Panc1 (cell line): ENCODE results near the gene TSC22D4.

Source experiments
- POLR2AphosphoS5 ChIP-seq: IDR thresholded peaks from 2 replicates; pipeline ENCODE4 v1.6.1; 2012; ENCODE audit warnings: mild to moderate bottlenecking, low read depth, low read length, moderate library complexity
- TCF7L2 ChIP-seq: IDR thresholded peaks from 2 replicates; pipeline ENCODE4 v1.6.1; 2011; ENCODE audit warnings: mild to moderate bottlenecking, low read depth, low read length, inconsistent platforms
- TF ChIP-seq, protein P1 (sequence below): fragments of 450-650 bp; IDR thresholded peaks from 2 replicates; pipeline ENCODE4 v1.5.1; 2017; ENCODE audit warnings: mild to moderate bottlenecking
- TF ChIP-seq, protein P2 (sequence below), 2 experiments: IDR thresholded peaks; 2 replicates each; pipeline ENCODE4 v1.6.1; 2011 to 2012; ENCODE audit warnings: low read depth in 2 of 2, control low read depth in 1 of 2, low read length in 1 of 2, mild to moderate bottlenecking in 1 of 2, moderate library complexity in 1 of 2; ENCODE audit not compliant: insufficient read depth in 1 of 2

DNA sequence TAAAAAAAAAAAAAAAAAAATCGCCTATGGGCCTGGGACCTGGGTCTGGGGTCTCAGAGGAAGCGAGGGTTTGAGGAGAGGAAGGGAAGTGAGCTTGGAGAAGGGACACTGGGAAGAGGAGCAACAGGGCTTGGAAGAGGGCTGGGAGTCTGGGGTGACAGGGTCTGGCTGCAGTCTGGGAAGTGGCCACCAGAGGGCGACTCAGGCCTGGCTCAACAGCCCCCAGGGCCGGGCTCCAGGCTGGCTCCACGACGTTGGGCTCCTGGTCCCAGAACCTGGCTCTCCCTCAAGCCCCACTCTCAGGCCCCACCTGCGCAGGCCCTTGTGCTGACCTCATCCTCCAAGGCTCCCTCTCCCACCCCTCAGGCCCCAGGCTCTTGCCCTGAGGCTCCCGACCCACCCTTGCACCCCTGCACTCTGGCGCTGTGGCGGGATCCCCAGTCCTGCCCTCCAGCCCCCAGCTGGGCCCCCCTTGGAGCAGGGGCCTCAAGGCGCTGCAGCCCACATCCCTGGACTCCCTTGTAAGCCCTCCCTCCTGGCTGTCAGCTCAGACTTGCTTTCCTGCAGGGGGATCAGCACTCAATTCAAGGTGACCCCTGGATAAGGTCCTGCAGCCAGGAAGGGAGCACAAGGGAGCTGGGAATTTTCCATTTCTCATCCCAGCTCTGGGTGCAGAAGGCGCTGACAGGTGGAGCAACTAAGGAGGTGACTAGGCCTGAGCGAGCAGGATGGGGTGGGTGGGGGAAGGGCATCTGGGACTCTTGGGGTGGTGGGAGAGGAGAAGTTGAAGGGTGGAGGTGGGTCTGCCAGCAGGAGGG is 9.6 kb downstream of the TSC22D4 start:
- TF ChIP-seq, protein P1, sequence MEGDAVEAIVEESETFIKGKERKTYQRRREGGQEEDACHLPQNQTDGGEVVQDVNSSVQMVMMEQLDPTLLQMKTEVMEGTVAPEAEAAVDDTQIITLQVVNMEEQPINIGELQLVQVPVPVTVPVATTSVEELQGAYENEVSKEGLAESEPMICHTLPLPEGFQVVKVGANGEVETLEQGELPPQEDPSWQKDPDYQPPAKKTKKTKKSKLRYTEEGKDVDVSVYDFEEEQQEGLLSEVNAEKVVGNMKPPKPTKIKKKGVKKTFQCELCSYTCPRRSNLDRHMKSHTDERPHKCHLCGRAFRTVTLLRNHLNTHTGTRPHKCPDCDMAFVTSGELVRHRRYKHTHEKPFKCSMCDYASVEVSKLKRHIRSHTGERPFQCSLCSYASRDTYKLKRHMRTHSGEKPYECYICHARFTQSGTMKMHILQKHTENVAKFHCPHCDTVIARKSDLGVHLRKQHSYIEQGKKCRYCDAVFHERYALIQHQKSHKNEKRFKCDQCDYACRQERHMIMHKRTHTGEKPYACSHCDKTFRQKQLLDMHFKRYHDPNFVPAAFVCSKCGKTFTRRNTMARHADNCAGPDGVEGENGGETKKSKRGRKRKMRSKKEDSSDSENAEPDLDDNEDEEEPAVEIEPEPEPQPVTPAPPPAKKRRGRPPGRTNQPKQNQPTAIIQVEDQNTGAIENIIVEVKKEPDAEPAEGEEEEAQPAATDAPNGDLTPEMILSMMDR = peak; percentile 96
- TF ChIP-seq POLR2AphosphoS5 (0 out of 2 replicates have a peak, but pooled peaks have one; percentile 23), TCF7L2 (no peak)
- TF ChIP-seq, protein P2, sequence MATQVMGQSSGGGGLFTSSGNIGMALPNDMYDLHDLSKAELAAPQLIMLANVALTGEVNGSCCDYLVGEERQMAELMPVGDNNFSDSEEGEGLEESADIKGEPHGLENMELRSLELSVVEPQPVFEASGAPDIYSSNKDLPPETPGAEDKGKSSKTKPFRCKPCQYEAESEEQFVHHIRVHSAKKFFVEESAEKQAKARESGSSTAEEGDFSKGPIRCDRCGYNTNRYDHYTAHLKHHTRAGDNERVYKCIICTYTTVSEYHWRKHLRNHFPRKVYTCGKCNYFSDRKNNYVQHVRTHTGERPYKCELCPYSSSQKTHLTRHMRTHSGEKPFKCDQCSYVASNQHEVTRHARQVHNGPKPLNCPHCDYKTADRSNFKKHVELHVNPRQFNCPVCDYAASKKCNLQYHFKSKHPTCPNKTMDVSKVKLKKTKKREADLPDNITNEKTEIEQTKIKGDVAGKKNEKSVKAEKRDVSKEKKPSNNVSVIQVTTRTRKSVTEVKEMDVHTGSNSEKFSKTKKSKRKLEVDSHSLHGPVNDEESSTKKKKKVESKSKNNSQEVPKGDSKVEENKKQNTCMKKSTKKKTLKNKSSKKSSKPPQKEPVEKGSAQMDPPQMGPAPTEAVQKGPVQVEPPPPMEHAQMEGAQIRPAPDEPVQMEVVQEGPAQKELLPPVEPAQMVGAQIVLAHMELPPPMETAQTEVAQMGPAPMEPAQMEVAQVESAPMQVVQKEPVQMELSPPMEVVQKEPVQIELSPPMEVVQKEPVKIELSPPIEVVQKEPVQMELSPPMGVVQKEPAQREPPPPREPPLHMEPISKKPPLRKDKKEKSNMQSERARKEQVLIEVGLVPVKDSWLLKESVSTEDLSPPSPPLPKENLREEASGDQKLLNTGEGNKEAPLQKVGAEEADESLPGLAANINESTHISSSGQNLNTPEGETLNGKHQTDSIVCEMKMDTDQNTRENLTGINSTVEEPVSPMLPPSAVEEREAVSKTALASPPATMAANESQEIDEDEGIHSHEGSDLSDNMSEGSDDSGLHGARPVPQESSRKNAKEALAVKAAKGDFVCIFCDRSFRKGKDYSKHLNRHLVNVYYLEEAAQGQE (IDR thresholded peaks at IDR 0.05; ENCODE audit: insufficient read depth in 1 of 2, low read depth in 2 of 2, low read length in 1 of 2) = no peak
